Ramos (cell line): ENCODE data around the gene PRR5L.

Source experiments
- in situ Hi-C: fragments of 300-500 bp; cut with MboI; formaldehyde crosslinking; loops from one replicate; pipeline ENCODE4 v1.14.3; 2022; ENCODE audit warnings: low sequenced_read_pairs; ENCODE audit not compliant: unreplicated experiment

Gene PRR5L

DNA sequence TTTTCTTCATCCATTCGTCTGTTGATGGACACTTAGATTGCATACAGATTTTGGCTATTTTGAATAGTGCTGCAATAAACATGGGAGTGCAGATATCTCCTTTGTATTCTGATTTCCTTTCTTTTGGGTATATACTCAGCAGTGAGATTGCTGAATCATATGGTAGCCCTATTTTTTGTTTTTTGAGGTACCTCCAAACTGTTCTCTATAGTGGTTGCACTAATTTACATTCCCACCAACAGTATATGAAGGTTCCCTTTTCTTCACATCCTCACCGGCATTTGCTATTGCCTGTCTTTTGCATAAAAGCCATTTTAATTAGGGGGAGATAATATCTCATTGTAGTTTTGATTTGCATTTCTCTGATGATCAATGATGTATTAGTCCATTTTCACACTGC, 96.1 kb downstream of the PRR5L start:
- in situ Hi-C loops = no loop called here

DNA sequence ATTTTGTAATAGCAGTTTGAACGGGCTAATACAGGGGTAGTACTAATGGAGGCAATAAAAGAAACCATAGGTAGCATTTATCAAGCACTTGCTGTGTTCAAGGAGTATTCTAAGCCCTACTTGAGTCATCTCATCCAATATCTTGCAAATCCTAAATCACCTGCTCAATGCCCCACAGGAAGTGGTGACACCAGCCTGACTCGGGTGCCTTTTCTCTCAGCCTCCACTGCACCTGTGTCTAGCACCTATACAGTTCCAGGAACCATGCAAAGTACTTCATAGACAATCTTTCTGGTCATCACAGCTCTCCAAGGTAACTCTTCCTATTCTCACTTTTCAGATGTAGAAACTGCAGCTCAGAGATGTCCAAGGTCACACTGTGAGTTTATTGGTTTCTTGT, 98.0 kb downstream of the PRR5L start:
- in situ Hi-C loops = no loop called here

DNA sequence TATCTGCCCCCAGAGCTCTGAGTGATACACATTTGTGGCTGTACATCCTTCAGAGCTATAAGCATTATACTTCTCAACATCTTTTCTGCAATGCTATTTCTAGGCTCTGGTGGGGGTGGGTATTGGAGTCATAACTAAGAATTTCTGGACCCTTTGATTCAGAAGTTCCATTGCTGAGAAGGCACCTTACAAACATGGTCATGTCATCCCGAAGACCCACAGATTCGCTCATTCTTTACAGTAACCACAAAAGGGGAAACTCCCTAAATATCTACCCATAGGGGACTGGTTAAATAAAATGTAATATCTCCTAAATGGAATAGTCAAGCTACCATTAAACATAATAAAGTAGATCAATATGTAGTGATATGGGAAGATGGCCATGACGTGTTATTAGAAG, 98.8 kb downstream of the PRR5L start:
- in situ Hi-C loops = no loop called here

DNA sequence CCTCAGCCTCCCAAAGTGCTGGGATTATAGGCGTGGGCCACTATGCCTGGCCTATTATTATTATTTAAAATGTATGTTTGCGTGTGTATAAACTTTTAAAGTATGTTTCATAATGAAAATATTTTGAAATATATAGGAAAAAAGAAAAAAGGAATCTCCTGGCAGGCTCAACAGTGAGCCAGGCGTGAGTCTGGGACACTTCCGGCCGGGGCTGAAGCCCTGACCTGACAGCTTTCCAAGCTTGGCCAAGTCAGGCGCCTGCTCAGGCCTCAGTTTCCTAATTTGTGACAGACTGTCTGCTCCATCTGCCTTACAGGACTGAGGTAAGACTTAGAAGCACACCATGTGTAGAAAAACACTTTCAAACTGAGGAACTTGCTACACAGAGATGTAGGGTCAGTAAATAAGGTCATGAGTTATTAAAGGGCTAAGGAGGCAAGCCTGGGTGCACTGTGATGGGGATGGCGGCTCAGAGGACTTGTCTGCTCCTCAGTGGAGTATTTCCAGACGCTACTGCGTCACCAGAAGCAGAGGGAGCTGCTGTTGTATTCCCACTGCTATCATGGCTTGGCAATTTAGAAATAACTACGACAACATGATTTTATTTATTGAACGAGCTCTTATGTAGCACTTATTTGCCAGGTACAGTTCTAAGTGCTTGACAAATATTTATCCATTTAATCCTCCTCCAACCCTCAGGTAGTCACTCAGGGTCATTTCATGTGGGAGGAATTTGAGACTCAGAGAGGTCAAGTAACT, 100.1 kb downstream of the PRR5L start:
- in situ Hi-C loops = no loop called here

DNA sequence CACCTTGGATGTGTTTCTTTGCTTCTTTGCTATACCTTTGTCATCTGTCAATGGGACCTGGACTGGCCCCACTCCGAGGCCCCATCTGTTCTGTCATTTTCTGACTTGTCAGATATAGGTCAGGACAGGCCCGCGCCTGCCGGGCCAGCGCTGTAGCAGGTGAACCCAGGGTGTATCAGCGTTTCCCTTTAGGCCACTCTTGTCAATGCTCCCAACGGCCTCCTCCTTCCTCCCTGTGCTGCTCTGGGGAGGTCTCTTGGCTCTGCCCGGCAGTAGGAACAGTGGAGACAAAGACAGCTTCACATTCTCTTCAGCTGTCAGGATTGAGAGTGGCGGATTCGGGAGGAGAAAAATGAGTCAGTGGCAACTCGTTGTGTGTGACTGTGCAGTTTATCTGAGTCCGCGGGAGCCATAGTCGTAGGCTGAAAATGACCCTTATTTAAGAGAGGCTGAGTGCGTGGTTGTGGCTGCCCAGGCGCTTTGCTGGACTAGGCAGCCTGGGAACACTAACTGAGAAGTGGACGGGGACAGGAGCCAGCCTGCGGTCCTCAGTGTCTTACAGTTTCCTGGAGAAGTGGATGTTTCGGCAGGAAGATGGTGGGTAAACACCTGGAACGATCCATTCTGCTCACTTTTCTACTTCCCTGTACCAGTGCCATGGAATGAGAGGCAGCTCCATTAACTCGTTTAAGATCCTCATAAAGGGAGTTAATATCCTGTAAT, 102.3 kb downstream of the PRR5L start:
- in situ Hi-C loops = no loop called here

DNA sequence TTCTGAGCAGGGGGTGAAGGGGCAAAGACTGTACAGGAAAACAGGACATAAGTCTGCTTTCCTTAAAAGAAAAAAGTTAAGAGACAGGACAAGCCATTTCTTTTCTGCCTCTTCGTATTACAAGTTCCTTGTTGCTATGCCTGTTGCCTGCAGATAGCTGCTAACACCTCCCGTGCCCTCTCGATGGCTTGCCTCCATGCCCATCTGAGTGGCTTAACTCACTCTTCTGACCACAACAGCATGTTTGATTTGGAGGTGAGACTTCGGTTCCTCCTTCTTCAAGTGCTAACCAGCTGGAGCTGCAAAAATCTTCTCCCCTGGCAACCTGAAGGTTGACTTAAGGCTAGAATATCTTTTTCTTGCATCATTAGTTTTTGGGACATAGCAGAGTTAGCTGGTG, 103.1 kb downstream of the PRR5L start:
- in situ Hi-C loops = no loop called here

DNA sequence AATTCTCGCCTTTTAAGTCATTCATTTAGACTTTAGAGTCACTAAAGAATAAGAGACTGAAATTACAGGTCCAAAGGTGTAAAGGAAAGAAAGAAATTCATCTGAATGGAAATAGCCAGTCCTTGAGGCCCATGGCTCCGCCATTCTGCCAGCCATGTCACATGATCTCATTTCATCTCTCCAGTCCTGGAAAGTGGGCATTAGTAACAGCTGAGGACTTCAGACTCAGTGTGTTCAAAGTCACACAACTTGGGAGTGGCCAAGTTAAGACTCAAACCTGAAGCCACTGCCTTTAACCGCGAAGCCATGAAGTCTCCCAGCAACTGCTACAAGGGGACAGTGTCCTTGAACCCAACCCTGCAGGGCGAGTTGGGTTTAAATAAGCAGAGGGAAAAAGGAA, 103.7 kb downstream of the PRR5L start:
- in situ Hi-C loops = no loop called here

DNA sequence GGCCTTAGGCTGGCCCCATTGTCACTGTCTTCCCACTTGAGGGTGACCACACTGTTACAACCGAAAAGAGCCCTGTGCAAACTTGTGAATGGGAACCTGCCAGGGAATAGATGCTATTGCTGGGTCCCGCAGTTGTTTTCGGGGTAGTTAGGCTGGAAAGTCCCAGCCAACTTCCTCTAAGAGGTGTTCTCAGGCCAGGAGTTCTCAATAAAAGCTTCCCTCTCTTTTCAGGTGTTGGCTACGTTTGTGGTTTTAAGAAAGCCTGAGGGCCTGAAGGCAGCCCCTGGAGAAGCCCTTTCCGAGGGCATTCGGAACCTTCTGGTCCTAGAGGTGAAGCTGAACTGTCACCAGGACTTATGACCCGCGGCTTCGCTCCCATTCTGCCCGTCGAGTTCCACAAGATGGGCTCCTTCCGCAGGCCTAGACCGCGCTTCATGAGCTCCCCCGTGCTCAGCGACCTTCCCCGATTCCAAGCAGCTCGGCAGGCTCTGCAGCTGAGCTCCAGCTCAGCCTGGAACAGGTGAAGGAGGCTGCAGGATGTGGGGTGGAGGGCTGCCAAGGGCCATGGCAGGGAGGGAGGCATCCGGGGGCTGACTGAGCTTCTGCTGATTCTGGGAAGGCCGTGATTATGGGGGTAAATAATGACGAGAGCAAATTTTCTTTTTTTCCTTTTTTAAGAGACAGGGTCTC, 104.8 kb downstream of the PRR5L start:
- in situ Hi-C loops = no loop called here

DNA sequence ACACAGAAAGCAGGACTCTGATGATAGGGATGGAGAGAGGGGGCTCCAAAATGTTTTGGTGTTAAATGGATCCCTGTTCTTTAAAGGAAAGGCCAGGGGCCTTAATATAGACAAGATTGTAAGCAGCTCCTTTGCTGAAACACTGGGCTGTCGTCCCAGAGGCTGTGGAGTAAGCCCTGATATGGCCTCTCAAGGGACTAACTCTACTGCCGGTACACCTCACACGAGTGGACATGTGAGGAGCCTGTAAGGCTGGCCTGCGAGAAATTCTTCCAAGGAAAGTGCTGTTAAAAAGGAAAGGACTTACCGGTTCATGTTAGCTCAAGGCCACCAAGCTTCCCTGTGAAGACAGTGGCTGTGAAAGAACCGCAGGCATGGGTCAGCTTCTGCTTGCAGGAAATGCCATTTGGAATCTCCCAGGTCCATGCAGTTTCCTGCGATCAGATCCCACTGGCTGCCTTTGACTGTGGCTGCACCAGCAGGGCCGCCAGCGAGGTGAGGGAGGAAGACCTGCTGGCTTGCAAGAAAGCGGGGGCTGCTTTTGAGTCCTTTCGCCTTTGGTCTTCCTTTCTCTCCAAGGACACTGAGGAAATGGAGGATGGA, 106.6 kb downstream of the PRR5L start:
- in situ Hi-C loops = no loop called here

DNA sequence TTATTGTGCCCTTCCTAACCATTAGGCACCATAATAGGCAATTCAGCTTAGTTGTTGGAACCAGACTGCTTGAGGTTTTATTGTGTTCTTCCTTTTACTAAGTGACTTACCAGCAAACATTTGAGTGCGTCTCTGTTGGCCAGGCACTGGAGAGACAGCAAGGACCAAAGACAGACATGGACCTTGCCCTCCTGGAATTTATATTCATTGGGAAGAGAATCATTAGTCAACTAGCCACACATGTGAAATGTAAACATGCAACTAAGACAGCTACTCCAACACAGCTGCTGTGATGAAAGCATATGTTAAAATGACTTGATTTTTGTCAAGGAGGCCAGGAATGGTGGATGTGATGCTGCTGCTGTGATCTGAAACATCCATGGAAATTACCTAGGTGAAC, 107.6 kb downstream of the PRR5L start:
- in situ Hi-C loops = no loop called here

DNA sequence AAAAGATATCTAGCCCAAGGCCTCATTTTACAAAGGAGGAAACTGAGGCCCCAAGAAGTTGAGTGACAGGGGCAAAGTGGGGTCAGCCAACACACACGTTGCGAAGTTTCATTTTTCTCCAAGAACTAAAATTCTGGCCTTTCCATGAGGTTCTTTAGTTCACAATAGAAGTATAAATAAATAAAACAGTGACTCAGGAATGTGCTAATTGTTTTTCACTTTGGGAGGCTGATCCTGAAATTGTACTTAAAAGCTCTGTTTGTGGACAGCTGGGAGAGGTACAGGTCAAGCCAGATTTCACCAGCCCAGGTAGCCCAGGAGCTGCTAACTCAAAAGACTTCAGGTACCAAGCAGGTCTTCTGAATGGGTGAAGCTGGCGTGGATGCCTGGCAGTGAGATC, 108.7 kb downstream of the PRR5L start:
- in situ Hi-C loops = no loop called here

DNA sequence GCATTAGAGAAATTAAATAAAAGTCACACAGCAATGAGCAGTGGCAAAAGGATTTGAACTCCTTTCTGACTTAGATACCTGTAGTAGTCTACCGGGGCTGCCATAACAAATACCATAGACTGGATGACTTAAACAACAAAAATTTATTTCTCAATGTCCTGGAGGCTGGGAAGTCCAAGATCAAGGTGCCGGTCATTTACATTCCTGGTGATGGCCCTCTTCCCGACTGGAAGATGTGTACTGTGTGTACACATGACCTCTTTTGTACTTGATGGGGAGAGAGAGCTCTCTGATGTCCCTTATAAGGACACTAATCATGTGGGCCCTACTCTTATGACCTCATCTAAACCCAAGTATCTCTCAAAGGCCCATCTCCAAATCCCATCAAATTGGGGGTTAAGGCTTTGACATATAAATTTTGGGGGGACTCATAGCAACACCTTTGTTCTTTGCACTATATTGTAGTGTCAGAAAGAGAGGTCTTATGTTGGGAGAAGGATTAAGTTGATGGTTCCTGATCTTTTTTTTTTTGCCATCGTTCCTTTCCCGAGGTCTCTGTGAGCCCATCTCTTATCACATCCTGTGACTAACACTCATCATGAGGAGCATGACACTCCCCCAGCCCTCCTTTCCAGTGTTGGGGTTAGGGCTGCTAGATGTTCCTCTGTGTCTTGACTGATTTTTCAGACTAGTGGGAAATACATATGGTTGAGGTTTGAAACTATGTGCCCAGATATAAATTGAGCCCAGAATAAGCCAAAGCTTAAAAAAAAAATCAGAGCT, 109.7 kb downstream of the PRR5L start:
- in situ Hi-C loops = no loop called here

DNA sequence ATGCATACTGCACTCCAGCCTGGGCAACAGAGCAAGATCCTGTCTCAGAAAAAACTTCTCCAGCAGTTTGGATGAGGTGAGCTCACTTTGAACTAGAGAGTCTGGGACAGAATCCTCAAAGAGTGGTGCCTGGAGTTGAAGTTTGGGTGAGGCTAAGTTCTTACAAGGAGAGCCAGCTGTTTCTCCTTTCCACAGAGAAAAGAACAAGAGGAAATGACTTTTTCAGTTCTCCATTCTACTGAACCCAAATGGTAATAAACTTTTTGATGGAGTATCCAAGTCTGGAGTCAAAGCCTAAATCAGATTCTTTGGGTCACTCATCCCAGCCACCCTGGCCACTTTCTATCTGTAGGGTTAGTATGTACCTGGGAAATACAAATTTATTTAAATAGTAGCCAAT, 111.3 kb downstream of the PRR5L start:
- in situ Hi-C loops = no loop called here

DNA sequence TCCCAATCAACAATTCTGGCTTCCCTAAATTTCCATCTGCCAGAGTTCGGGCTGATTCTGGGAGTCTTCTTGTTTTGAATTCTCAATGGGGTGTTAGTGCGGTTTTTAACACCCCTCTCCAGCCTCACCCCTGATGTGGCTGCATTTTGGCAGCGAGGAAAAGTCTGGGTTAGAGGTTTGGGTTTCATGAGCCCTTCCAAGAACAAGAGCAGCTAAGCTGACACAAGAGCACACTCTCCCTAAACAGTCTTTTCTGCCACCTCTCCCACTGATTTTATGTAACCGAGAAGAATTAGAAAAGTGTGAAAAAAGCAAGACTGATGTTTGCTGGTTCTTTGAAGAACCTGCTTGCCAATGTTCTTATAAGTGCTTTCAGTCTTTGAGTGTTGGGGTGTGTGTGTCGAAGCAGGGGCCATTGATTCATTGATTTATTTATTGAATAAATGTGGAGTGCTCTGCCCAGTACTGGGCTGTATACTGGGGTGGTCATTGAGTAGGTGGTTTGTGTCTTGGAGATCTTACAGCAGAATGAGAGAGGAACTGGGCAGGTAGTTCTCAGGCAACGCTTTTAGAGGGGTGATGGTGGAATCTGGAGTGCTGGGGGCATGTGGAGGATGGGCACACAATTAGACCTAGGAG, 112.5 kb downstream of the PRR5L start:
- in situ Hi-C loops = no loop called here

DNA sequence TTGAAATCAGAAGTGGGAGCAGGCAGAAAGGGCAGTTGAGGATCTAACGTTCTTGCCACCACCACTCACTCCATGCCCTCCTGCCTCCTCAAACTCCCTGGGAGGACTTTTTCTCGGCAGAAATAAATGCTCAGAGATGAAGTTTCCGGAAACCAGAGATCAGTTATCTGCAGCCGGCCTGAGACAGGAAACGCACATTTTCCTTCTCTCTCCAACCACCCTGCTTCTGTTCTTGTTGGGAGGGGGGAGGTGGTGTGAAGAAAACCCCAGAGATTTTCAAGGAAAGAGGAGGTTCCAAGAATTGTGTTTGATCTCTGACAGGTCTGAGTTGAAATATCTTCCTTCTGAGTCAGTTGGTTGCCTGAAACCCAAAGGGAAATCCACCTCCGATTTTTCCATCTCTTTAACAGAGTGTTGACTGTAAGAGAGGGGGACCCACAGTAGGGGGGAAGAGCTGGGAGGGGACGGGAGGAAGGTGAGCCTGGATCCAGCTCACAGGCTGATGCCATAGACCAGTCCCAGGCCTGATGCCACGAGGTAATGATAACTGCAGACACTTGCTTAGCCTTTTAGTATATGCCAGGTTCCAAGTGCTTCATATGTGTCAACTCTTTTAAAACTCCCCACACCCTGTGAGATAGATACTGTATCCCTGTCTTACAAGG, 113.2 kb downstream of the PRR5L start:
- in situ Hi-C loops = no loop called here

DNA sequence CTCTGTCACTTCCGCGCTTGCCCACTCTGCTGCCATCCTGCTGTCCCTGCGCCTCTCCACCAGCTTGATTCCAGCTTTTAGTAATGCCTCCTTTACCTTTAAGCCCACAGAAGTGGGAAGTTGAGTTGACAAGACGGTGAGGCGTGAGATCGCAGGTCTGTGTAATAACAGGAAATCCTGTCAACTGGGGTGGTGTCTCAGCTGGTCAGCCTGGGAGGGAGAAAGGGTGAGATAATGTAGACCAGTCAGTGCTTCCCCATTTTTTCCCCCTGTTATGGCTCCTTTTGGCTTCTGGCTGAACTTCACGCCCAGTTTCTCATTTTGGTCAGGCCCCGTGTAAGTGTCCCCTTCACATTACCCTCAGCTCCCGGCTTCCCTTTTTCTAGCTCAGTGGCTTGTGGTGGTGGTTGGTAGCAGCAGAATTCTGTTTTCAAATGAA, 115.1 kb downstream of the PRR5L start:
- in situ Hi-C loops = no loop called here

DNA sequence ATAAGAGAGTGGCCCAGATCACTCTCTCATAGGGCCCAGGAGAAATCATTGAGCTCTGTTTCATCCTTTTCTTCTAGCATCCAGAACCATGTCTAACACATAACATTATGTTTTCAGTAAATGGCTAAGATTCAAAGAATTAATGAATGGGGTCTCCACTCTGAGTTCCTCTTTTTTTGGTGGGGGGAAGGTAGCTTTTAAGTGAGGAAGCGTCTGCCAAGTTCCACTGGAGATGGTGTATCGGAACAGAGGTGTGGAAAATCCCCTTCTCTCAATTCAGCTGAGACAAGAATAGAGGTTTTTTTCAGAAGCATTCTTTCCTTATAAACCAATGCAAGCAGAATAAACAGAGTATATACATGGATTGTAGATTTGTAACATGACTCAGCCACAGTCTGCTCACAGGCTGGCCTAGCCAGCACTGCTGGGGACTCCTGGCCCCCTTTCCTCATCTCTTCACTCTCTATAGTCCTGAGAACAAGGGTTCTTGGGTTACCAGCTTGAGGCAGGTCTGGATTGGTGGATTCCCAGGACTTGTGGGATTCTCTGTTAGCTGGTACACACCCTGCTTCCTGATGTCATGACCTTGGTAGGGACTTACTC, 116.8 kb downstream of the PRR5L start:
- in situ Hi-C loops = no loop called here

DNA sequence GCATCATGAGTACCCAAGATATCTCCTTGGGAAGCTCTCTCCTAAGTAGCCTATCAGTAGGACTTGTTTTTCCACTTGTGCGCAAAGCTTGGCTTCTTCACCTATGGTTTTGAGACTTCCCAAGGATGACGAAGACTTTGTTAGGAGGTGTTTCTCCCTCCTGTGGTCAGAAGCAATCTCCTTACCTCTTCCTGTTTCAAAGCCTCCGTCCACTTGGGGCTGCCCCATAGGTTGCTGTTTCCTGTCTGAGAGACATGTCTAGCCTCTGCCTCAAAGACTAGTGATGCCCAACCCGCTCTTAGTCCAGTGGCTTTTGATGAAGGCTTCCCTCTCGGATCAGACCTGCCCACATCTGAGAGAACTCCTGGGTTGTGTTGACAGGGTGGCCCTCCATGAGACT, 121.1 kb downstream of the PRR5L start:
- in situ Hi-C loops = no loop called here
